Urothelium cell line (cell line): ENCODE data around the gene SRGN.
"Not testable (repeated sequence)": the region's sequence is repeated elsewhere in the genome, so short reads cannot be mapped to it uniquely, and the experiment has no call there.

Experiments used
- DNase-seq: peaks from one replicate; pipeline ENCODE4 v3.0.0; 2011; ENCODE audit warnings: low spot score, mixed read lengths
- FAIRE-seq: peaks from 2 replicates; lab custom pipeline; 2011; peaks lifted over from hg19 to GRCh38; lab: Jason Lieb, UNC

SRGN gene

GRCh38 chr10:69124563-69125268 is 36.8 kb downstream of the SRGN start:
- peak; percentile 66 for DNase-seq
- FAIRE-seq: no peak

DNA sequence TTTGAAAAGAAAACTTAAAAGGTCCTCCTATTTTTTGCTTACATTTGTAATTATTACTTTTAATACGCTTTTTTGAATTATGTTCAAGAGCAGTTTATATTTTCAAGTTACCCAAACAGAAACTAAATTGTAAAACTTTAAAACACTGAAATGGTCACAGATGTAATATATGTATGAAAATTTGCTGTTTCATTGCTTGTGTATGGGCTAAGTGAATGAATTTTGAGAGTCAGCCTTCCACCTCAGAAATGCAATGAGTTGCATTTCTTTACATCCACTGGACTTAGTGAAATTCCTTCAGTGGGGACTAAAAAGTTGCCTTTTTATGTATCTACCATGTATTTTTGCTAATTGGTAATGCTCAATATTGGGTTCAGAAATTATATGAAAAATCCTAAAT is 37.7 kb downstream of the SRGN start:
- no peak for DNase-seq
- no peak for FAIRE-seq

DNA sequence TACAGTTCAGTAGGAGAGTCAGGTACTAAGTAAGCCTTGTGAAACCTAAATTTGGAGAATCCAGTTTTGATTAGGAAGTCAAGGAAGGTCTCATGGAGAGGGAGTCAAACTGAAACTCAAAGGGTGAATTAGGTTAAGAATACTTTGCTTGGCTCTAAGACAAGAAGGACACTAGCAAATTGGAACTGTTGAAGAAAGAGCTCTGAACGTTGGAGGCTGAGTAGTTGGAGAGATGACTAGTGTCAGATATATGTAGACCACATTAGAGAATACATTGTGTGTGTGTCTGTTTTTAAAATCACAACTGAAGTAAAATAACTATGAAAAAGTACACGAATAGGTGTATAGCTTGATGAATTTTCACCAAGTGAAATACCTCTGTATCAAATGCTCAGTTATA is 42.3 kb downstream of the SRGN start:
- FAIRE-seq: no peak
- DNase-seq: no peak

GRCh38 chr10:69139961-69140360 is 52.1 kb downstream of the SRGN start:
- DNase-seq: no peak
- no peak for FAIRE-seq

DNA sequence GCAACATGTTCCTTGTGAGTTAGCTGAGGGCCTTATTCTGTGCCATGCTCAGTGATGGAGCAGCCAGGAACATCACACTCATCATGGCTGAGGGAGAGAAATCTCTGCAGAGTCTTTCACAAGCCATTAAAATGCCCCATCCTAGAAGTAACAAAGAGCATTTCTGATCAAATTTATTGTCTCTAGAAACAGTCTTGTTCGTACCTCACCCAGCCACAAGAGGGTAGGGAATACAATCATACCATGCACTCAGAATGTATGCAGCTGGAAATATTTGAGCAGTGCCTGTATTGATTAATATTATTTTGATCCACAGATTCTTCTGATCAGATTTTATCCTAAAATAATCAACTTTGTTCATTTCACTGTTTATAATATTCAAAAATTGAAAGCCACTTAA is 53.4 kb downstream of the SRGN start:
- DNase-seq: no peak
- FAIRE-seq: no peak

DNA sequence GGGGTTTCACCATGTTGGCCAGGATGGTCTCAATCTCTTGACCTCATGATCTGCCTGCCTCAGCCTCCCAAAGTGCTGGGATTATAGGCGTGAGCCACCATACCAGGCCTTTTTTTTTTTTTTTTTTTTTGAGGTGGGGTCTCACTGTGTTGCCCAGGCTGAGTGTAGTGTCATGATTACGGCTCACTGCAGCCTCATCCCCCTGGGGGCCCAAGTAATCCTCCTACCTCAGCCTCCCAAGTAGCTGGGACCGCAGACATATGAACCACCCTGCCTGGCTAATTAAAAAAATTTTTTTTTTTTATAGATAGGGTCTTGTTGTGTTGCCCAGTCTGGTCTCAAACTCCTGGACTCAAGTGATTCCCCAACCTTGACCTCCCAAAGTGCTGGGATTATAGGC is 54.2 kb downstream of the SRGN start:
- not testable (repeated sequence) for FAIRE-seq, DNase-seq

GRCh38 chr10:69142983-69143382 is 55.1 kb downstream of the SRGN start:
- FAIRE-seq (no peak), DNase-seq (no peak)

DNA sequence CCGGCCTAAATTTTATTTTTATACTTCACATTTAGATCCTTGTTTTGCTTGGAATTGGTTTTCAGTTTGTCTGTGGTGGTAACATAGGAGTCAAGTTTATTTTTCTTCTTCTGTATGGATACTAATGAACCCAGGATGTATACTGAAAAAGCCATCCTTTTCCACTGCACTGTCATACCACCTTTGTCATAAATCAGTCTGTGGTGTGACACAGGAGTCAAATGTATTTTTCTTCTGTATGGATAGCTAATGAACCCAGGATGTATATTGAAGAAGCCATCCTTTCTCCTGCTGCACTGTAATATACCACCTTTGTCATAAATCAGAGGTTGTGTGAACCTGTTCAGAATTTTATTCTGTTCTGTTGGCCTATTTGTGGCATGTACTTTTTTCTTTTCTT is 57.4 kb downstream of the SRGN start:
- FAIRE-seq (peak; percentile 35), DNase-seq (no peak)

DNA sequence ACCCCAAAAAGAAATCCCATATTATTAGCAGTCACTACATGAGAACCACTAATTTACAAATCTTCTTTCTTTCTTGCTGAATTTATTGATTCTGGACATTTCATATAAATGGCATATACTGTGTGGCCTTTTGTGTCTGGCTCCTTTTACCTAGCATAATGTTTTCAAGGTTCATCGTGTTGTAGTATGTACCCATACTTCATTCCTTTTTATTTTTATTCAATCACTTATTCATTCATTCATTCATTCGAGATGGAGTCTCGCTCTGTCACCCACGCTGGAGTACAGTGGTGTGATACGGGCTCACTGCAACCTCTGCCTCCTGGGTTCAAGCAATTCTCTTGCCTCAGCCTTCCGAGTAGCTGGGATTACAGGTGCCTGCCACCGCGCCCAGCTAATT is 58.0 kb downstream of the SRGN start:
- FAIRE-seq: no peak
- no peak for DNase-seq

DNA sequence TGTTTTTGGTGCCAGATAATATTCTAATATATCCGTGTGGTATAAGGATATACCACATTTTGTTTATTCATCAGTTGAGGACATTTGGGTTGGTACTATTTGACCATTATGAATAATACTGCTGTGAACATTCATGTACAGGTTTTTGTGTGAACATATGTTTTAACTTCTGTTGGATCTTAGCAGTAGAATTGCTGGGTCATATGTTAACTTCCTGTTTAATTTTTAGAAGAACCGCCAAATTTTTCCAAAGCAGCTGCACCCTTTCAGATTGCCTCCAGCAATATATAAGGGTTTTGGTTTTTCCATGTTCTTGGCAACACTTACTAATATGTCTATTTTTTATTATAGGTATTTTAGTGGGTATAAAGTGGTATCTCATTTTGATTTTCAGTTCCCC is 58.9 kb downstream of the SRGN start:
- FAIRE-seq: no peak
- no peak for DNase-seq

DNA sequence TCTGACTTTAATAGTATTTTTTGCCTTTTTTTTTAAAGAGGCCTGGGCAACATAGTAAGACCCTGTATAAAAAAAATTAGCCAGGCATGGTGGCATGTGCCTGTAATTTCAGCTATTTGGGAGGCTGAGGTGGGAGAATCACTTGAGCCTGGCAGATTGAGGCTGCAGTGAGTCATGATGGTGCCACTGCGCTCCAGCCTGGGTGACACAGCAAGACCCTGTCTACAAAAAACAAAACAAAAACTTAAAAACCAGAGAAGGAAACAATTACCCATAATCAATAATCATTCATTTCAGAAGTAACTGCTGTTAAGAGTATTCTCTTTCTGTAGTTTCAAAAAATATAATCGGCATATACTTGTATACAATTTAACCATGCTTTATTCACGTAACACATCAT is 64.1 kb downstream of the SRGN start:
- DNase-seq (no peak), FAIRE-seq (no peak)

- DNase-seq (no peak), FAIRE-seq (no peak)
Measured at GRCh38 chr10:69153227-69153626, 65.3 kb downstream of the SRGN start.
